H1 (cell line): ENCODE data around the gene TOP3A. TPM values are rescaled to one million over a fixed set of nuclear protein-coding genes. Genes with fewer than 3 reads are reported as not detected.

ENCODE experiments used
- BCL11A ChIP-seq, 2 experiments: IDR thresholded peaks; one replicate each; pipeline ENCODE4 v1.6.1; 2011; ENCODE audit warnings: low read depth in 2 of 2, low read length in 2 of 2, mild to moderate bottlenecking in 2 of 2
- CBX8 ChIP-seq: fragments of 300-800, 300-1000 bp; sonication (generic); IDR thresholded peaks from 2 replicates; pipeline ENCODE4 v1.7.1; 2016; ENCODE audit warnings: low read depth, low read length, borderline replicate concordance
- JUN ChIP-seq: IDR thresholded peaks from 2 replicates; pipeline ENCODE4 v1.6.1; 2011; ENCODE audit warnings: low read depth, mild to moderate bottlenecking, improper control_type of control experiment, low read length
- KDM5A ChIP-seq: fragments of 200-600 bp; IDR thresholded peaks from 2 replicates; pipeline ENCODE4 v1.7.1; 2012; ENCODE audit warnings: mild to moderate bottlenecking, low read length, inconsistent platforms, mixed read lengths
- NANOG ChIP-seq: IDR thresholded peaks from 2 replicates; pipeline ENCODE4 v1.6.1; 2011; ENCODE audit warnings: low read length, low read depth, mild to moderate bottlenecking, inconsistent platforms; ENCODE audit not compliant: insufficient read depth, poor library complexity, severe bottlenecking
- RNF2 ChIP-seq: fragments of 200-900, 300-1000 bp; sonication (generic); IDR thresholded peaks from 2 replicates; pipeline ENCODE4 v1.7.1; 2016; ENCODE audit warnings: borderline replicate concordance, low read depth, mild to moderate bottlenecking, antibody characterized with exemption, low read length; ENCODE audit not compliant: poor library complexity, severe bottlenecking; ENCODE audit errors: missing control alignments
- RXRA ChIP-seq: IDR thresholded peaks from 2 replicates; pipeline ENCODE4 v1.6.1; 2011; ENCODE audit warnings: low read depth, mild to moderate bottlenecking, low read length, moderate library complexity; ENCODE audit not compliant: insufficient read depth
- TAF7 ChIP-seq: optimal IDR thresholded peaks from 2 replicates; pipeline ENCODE3; 2011; ENCODE audit warnings: low read depth, mild to moderate bottlenecking, inconsistent platforms, low read length, moderate library complexity, borderline replicate concordance
- TCF12 ChIP-seq: IDR thresholded peaks from 2 replicates; pipeline ENCODE4 v1.6.1; 2011; ENCODE audit warnings: low read depth, mild to moderate bottlenecking, low read length
- polyA plus RNA-seq, 7 experiments: library from polyadenylated mRNA; depleted of rRNA in 3 of 7; stranded (reverse) in 5 of 7; unstranded in 2 of 7; fragments of >200 nt in 5 of 7; fragments of 200-250 nt in 2 of 7; gene quantifications; 1 replicate in 5 of 7; 2 replicates in 1 of 7; 4 replicates in 1 of 7; pipeline versions ENCODE4 v1.2.1 to v1.2.3, GENCODE V29; 2011 to 2013; ENCODE audit warnings: missing spikeins in 2 of 7, mixed read lengths in 2 of 7
- total RNA-seq: library from RNA; stranded (reverse); fragmentation: NEBNext Ultra II Directional; extraction: Animal tissue kit (Norgen Biotek cat#: 25700); gene quantifications from 2 replicates; pipeline ENCODE4 v1.2.1, GENCODE V29; 2021
- TF ChIP-seq, protein P1 (sequence below), 3 experiments: IDR thresholded peaks; 1 replicate in 2 of 3; 2 replicates in 1 of 3; pipeline versions ENCODE4 v1.5.1 to v1.6.1; 2011; ENCODE audit warnings: low read length in 3 of 3, mild to moderate bottlenecking in 3 of 3, inconsistent platforms in 2 of 3, low read depth in 1 of 3, moderate library complexity in 1 of 3; ENCODE audit not compliant: insufficient read depth in 1 of 3; ENCODE audit errors: control extremely low read depth in 1 of 3

Gene TOP3A
- total and polyA plus RNA-seq, 2 of the 8 experiments (the other 6 are each of a cell fraction or from before 2014, with no cell fraction given) = 23.4 to 54.3 TPM

DNA sequence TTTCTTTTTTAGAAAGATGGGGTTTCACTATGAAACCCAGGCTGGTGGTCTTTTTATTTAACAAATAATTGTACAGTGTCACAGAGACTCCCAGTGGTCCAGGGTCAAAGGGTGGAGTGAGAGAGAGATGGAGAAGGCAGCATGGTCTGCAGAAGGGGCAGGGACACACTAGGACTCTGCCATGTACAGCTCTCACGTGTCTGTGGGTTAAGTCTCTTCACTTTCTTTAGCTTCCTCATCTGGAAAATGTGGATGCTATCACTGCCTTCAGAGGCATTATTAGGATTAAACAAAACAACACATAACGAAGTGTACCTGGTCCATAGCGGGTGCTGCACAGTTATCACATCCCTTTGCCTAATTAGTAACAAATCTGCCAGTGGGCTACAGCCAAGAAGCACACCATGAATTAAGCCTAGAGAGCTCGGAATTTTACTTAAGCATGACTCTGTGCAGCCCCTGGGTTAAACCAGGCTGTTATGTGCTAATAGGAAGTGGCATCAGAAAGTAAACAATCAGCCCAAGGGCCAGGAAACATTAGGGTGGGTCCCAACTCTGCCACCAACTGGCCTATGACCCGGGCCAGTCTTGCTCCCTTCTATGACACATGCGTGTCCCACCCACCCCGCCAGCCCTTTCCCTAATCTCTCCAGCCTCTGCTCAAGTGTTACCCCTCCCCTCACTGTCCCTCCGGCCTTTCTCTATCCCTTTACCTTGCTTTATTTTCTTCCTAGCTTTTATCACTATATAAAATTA lies 13.9 kb downstream of the TOP3A start (continued):
- no peak for TF ChIP-seq NANOG
- no peak for TF ChIP-seq TCF12
- no peak for TF ChIP-seq RXRA
- no peak for TF ChIP-seq RNF2
- no peak for TF ChIP-seq BCL11A (IDR thresholded peaks at IDR 0.05; ENCODE audit: low read depth in 2 of 2, low read length in 2 of 2)
- TF ChIP-seq TAF7 = no peak
- TF ChIP-seq KDM5A = no peak
- TF ChIP-seq, protein P1, sequence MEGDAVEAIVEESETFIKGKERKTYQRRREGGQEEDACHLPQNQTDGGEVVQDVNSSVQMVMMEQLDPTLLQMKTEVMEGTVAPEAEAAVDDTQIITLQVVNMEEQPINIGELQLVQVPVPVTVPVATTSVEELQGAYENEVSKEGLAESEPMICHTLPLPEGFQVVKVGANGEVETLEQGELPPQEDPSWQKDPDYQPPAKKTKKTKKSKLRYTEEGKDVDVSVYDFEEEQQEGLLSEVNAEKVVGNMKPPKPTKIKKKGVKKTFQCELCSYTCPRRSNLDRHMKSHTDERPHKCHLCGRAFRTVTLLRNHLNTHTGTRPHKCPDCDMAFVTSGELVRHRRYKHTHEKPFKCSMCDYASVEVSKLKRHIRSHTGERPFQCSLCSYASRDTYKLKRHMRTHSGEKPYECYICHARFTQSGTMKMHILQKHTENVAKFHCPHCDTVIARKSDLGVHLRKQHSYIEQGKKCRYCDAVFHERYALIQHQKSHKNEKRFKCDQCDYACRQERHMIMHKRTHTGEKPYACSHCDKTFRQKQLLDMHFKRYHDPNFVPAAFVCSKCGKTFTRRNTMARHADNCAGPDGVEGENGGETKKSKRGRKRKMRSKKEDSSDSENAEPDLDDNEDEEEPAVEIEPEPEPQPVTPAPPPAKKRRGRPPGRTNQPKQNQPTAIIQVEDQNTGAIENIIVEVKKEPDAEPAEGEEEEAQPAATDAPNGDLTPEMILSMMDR (IDR thresholded peaks at IDR 0.05; ENCODE audit: control extremely low read depth in 1 of 3, insufficient read depth in 1 of 3, low read depth in 1 of 3, low read length in 3 of 3) = no peak
- TF ChIP-seq CBX8 = no peak
- TF ChIP-seq JUN = no peak
